Gastroesophageal sphincter (tissue), 4 donors: ENCODE measurements around the gene CC2D1A. TPM values are rescaled to one million over a fixed set of nuclear protein-coding genes. Genes with fewer than 3 reads are reported as not detected.

ENCODE experiments used
- ATAC-seq: fragments of 150-250 bp; one replicate; pipeline ENCODE4 v1.9.1; 2016; ENCODE audit warnings: mild to moderate bottlenecking, moderate library complexity
- H3K27ac ChIP-seq, 4 donors: fragments of 200-600 bp; sonication (generic) in 3 of 4; 1 replicate in 3 of 4; 2 replicates in 1 of 4; pipeline ENCODE4 v1.5.1; 2016 to 2019
- H3K27me3 ChIP-seq: fragments of 200-600 bp; sonication (generic); one replicate; pipeline ENCODE4 v1.5.1; 2019
- H3K36me3 ChIP-seq, 2 donors: fragments of 200-600 bp; sonication (generic); one replicate each; pipeline ENCODE4 v1.5.1; 2019; ENCODE audit warnings: control low read depth in 1 of 2
- H3K4me1 ChIP-seq, 3 donors: fragments of 200-600 bp; sonication (generic); 1 replicate in 2 of 3; 2 replicates in 1 of 3; pipeline ENCODE4 v1.5.1; 2016 to 2019; ENCODE audit warnings: control low read depth in 2 of 3
- H3K4me3 ChIP-seq, 2 donors: fragments of 200-600 bp; sonication (generic); one replicate each; pipeline ENCODE4 v1.5.1; 2019; ENCODE audit warnings: mild to moderate bottlenecking in 1 of 2, moderate library complexity in 1 of 2
- H3K9me3 ChIP-seq, 3 donors: fragments of 200-600 bp; sonication (generic); one replicate each; pipeline ENCODE4 v1.5.1; 2017 to 2019; ENCODE audit warnings: control low read depth in 2 of 3
- CTCF ChIP-seq, 4 experiments: fragments of 200-600 bp in 2 of 4; fragments of 450-650 bp in 2 of 4; sonication (generic) in 1 of 4; IDR thresholded peaks; one replicate each; pipeline ENCODE4 v1.5.1; 2017 to 2019; ENCODE audit warnings: antibody characterized with exemption in 4 of 4, mild to moderate bottlenecking in 2 of 4, moderate library complexity in 2 of 4
- EP300 ChIP-seq: sonication (generic); formaldehyde crosslinking; IDR thresholded peaks from one replicate; pipeline ENCODE4 v1.6.1; 2017; ENCODE audit warnings: antibody characterized with exemption, mild to moderate bottlenecking
- POLR2A ChIP-seq, 2 donors: fragments of 450-650 bp; IDR thresholded peaks; one replicate each; pipeline ENCODE4 v1.6.1; 2017; ENCODE audit warnings: antibody characterized with exemption in 2 of 2, mild to moderate bottlenecking in 2 of 2, moderate library complexity in 1 of 2
- POLR2AphosphoS5 ChIP-seq: sonication (generic); formaldehyde crosslinking; IDR thresholded peaks from one replicate; pipeline ENCODE4 v1.6.1; 2017; ENCODE audit warnings: antibody characterized with exemption
- WGBS, 2 donors: methylation state at CpG; one replicate each; pipeline ENCODE4 v1.1.5; 2018; ENCODE audit warnings: low coverage in 1 of 2; 5-methylcytosine and 5-hydroxymethylcytosine counted together
- total RNA-seq, 4 donors: library from RNA; depleted of rRNA; stranded (reverse); fragments of >200 nt; gene quantifications; one replicate each; pipeline ENCODE4 v1.1.0, GENCODE V29; 2016

CC2D1A gene
- total RNA-seq, 4 donors from 2014 or later: 15.6 to 36.8 (median 22.4) TPM

- no peak for ATAC-seq
- no peak overlapping the region for H3K27ac ChIP-seq
- no peak for TF ChIP-seq EP300
- no peak for TF ChIP-seq POLR2A (IDR thresholded peaks at IDR 0.05)
- H3K4me1 ChIP-seq: peaks cover 0 to 21% (median 7%) of the 10 kb centered on the region in 3 donors
- 80 to 100% methylated on average over 1 to 2 of the region's 2 CpGs for WGBS, 2 donors
- peaks cover 0 to 57% of the 10 kb centered on the region in 2 donors for H3K36me3 ChIP-seq
- H3K9me3 ChIP-seq: no peaks in the 10 kb centered on the region
- no peak overlapping the region for H3K4me3 ChIP-seq
- H3K27me3 ChIP-seq: no peaks in the 10 kb centered on the region
Observed at GRCh38 chr19:13909430-13909829, 3.4 kb downstream of the CC2D1A start.

- no peak overlapping the region for H3K27ac ChIP-seq
- no peaks in the 10 kb centered on the region for H3K4me1 ChIP-seq
- H3K27me3 ChIP-seq: no peaks in the 10 kb centered on the region
- no peak overlapping the region for H3K4me3 ChIP-seq
- WGBS, 2 donors: no CpG with 5 or more reads among the region's 17 CpGs
- no peak for ATAC-seq
- H3K9me3 ChIP-seq: no peaks in the 10 kb centered on the region
- peaks cover 0 to 97% of the 10 kb centered on the region in 2 donors for H3K36me3 ChIP-seq
- TF ChIP-seq POLR2A (IDR thresholded peaks at IDR 0.05) (no peak), POLR2AphosphoS5 (no peak), EP300 (no peak), CTCF (IDR thresholded peaks at IDR 0.05) (no peak)
Observed at GRCh38 chr19:13913352-13913751, 7.4 kb downstream of the CC2D1A start.

DNA sequence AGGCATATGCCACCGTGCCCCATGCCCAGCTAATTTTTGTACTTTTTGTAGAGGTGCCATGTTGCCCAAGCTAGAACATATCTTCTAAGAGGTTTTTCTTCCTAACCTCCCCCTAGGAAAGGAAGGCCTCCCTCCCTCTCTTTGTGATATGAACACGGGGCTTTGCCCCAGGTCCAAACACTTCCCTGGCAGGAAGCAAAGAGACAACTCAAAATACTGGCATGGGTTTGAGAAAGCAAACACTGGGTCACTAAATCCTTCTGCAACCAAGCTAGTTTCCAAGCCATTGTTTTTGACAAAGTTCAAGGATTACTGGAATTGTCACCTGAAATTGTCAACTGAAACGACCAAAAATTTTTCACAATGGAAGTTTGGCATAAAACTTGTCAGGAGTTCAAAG is 8.8 kb downstream of the CC2D1A start:
- H3K9me3 ChIP-seq: no peaks in the 10 kb centered on the region
- no peak overlapping the region for H3K27ac ChIP-seq
- TF ChIP-seq CTCF (IDR thresholded peaks at IDR 0.05) (no peak), EP300 (no peak), POLR2AphosphoS5 (no peak), POLR2A (IDR thresholded peaks at IDR 0.05) (no peak)
- 82 to 93% methylated on average over 2 of the region's 3 CpGs for WGBS, 2 donors
- H3K4me1 ChIP-seq: no peaks in the 10 kb centered on the region
- peaks cover 0 to 100% of the 10 kb centered on the region in 2 donors for H3K36me3 ChIP-seq
- H3K27me3 ChIP-seq: no peaks in the 10 kb centered on the region
- no peak for ATAC-seq
- H3K4me3 ChIP-seq: no peak overlapping the region

DNA sequence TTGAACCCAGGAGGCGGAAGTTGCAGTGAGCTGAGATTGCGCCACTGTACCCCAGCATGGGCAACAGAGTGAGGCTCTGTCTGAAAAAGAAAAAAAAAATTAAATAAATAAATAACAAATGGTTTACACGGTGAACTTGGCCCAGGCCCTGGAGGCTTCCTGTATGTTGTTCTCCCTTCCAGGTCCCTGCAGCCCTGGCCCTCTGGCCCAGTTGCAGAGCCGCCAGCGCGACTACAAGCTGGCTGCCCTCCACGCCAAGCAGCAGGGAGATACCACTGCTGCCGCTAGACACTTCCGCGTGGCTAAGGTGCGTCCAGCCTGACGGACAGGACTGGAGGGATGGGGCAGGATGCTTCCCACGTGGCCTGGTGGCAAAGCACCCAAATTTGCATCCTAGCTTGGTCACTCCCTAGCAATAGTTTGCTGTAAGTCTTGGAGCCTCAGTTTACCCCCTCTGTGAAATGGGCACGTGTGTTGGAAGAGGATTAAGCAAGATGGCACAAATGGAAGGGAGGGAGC is 11.9 kb downstream of the CC2D1A start:
- H3K4me1 ChIP-seq: no peaks in the 10 kb centered on the region
- H3K36me3 ChIP-seq: peaks cover 0 to 100% of the 10 kb centered on the region in 2 donors
- ATAC-seq: peak; percentile 44
- no peaks in the 10 kb centered on the region for H3K27me3 ChIP-seq
- no peak for TF ChIP-seq EP300
- H3K4me3 ChIP-seq: no peak overlapping the region
- no peak overlapping the region for H3K27ac ChIP-seq
- H3K9me3 ChIP-seq: peaks cover 0 to 6% (median 0%) of the 10 kb centered on the region in 3 donors
- WGBS, 2 donors: 69 to 82% methylated on average over 4 to 6 of the region's 14 CpGs

DNA sequence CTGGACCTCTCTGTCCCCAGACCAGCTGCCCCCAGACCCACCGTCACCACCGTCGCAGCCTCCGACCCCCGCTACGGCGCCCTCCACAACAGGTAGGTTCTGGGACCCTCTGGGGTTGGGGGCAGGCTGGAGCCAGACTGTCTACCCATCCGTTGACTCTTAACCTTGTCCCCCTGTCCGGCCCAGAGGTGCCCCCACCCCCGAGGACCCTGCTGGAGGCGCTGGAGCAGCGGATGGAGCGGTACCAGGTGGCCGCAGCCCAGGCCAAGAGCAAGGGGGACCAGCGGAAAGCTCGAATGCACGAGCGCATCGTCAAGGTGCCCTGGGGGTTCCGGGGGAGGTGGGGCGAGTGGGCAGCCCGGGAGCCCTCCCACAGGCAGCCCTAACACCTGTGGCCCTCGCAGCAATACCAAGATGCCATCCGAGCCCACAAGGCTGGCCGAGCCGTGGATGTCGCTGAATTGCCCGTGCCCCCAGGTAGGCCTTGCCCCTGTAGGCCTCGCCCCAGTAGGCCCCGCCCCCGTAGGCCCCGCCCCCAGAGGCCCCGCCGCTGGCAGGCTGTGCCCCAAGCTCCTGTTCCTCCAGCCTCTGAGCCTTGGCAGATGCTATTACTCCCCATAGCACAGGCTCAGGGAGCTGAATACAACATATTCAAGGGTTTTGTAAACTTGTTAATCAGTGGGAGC is 12.9 kb downstream of the CC2D1A start:
- ATAC-seq: no peak
- no peaks in the 10 kb centered on the region for H3K4me1 ChIP-seq
- 100% methylated on average over 1 of the region's 34 CpGs; no CpG with 5 or more reads in 1 of the 2 donors for WGBS, 2 donors

DNA sequence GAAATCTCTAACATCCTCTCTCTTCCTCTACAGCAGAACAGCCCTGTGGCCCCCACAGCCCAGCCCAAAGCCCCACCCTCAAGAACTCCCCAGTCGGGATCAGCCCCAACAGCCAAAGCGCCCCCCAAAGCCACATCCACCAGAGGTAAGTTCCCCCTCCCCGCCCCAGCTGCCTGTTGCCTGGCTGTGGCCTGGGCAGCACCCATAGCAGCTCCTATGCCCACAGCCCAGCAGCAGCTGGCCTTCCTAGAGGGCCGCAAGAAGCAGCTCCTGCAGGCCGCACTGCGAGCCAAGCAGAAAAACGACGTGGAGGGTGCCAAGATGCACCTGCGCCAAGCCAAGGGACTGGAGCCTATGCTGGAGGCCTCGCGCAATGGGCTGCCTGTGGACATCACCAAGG is 14.5 kb downstream of the CC2D1A start:
- peaks cover 0 to 100% of the 10 kb centered on the region in 2 donors for H3K36me3 ChIP-seq
- TF ChIP-seq CTCF (IDR thresholded peaks at IDR 0.05) (no peak), POLR2AphosphoS5 (no peak), POLR2A (IDR thresholded peaks at IDR 0.05) (no peak), EP300 (no peak)

More for the DNA sequence above, 12.9 kb downstream of the CC2D1A start:
- Histone ChIP-seq H3K4me3 (no peak overlapping the region), H3K9me3 (peaks cover 0 to 6% (median 0%) of the 10 kb centered on the region in 3 donors), H3K27ac (no peak overlapping the region), H3K36me3 (peaks cover 0 to 100% of the 10 kb centered on the region in 2 donors), H3K27me3 (no peaks in the 10 kb centered on the region)
- TF ChIP-seq POLR2A (IDR thresholded peaks at IDR 0.05) (no peak), EP300 (no peak)

More for the DNA sequence above, 14.5 kb downstream of the CC2D1A start:
- Histone ChIP-seq H3K27ac (no peak overlapping the region), H3K4me3 (no peak overlapping the region), H3K4me1 (no peaks in the 10 kb centered on the region), H3K27me3 (no peaks in the 10 kb centered on the region), H3K9me3 (peaks cover 0 to 6% (median 0%) of the 10 kb centered on the region in 3 donors)
- 100% methylated on average over 1 of the region's 11 CpGs; no CpG with 5 or more reads in 1 of the 2 donors for WGBS, 2 donors
- ATAC-seq: no peak
